HFFc6 (cell line): Measurements from ENCODE around the gene PHACTR1. TPM values are rescaled to one million over a fixed set of nuclear protein-coding genes. Genes with fewer than 3 reads are reported as not detected.

Experiments
- DNase-seq: peaks from one replicate; pipeline ENCODE4 v3.0.0-alpha.2; 2018
- H3K27ac Mint-ChIP-seq: 2 replicates; pipeline ENCODE4 v1.8.0; 2020; ENCODE audit warnings: mild to moderate bottlenecking, mixed read lengths
- H3K27me3 Mint-ChIP-seq: 2 replicates; pipeline ENCODE4 v1.8.0; 2021; ENCODE audit warnings: mild to moderate bottlenecking, moderate library complexity, mixed read lengths; ENCODE audit not compliant: insufficient read depth
- H3K36me3 Mint-ChIP-seq: 2 replicates; pipeline ENCODE4 v1.8.0; 2021; ENCODE audit warnings: low read depth, mixed read lengths
- H3K4me1 Mint-ChIP-seq: 2 replicates; pipeline ENCODE4 v1.8.0; 2020; ENCODE audit warnings: low read depth, mixed read lengths
- H3K4me3 Mint-ChIP-seq: 2 replicates; pipeline ENCODE4 v1.8.0; 2020; ENCODE audit warnings: mild to moderate bottlenecking, moderate library complexity, mixed read lengths
- H3K9me3 Mint-ChIP-seq: 2 replicates; pipeline ENCODE4 v1.8.0; 2020; ENCODE audit warnings: mild to moderate bottlenecking, mixed read lengths
- CTCF ChIP-seq: fragments of 200-600 bp; sonication (generic); IDR thresholded peaks from 2 replicates; pipeline ENCODE4 v1.5.0; 2021; ENCODE audit warnings: antibody characterized with exemption, mild to moderate bottlenecking
- total RNA-seq, 6 experiments: library from RNA; stranded (reverse); fragmentation: NEBNext Ultra II Directional; extraction: Animal tissue kit (Norgen Biotek cat#: 25700); gene quantifications; 2 replicates in 1 of 6; 3 replicates in 5 of 6; pipeline ENCODE4 v1.2.3, GENCODE V29; 2021

PHACTR1 gene
- total RNA-seq, 6 experiments from 2014 or later = 2.5 to 4.7 (median 3.9) TPM

GRCh38 chr6:13038315-13038714 lies 321.7 kb downstream of the PHACTR1 start:
- H3K9me3 Mint-ChIP-seq = no peaks in the 10 kb centered on the region
- no peak overlapping the region for H3K27ac Mint-ChIP-seq
- TF ChIP-seq CTCF = no peak
- no peaks in the 10 kb centered on the region for H3K4me1 Mint-ChIP-seq
- H3K4me3 Mint-ChIP-seq = no peak overlapping the region
- H3K27me3 Mint-ChIP-seq = no peaks in the 10 kb centered on the region
- no peak for DNase-seq
- no peaks in the 10 kb centered on the region for H3K36me3 Mint-ChIP-seq

- Mint-ChIP-seq H3K4me3 (no peak overlapping the region), H3K36me3 (no peaks in the 10 kb centered on the region), H3K4me1 (no peaks in the 10 kb centered on the region), H3K27me3 (no peaks in the 10 kb centered on the region), H3K27ac (no peak overlapping the region), H3K9me3 (no peaks in the 10 kb centered on the region)
- DNase-seq = no peak
- no peak for TF ChIP-seq CTCF
These were observed 322.2 kb downstream of the PHACTR1 start for GRCh38 chr6:13038741-13039190.

GRCh38 chr6:13044390-13044789 lies 327.8 kb downstream of the PHACTR1 start:
- Mint-ChIP-seq H3K36me3 (no peaks in the 10 kb centered on the region), H3K4me3 (no peak overlapping the region), H3K4me1 (peaks cover 11% of the 10 kb centered on the region), H3K27me3 (peaks cover 2% of the 10 kb centered on the region; the same call in 1 of the 2 replicates), H3K9me3 (no peaks in the 10 kb centered on the region), H3K27ac (no peak overlapping the region)
- TF ChIP-seq CTCF = no peak
- no peak for DNase-seq

- peaks cover 2% of the 10 kb centered on the region; the same call in 1 of the 2 replicates for H3K27me3 Mint-ChIP-seq
- TF ChIP-seq CTCF = no peak
- H3K27ac Mint-ChIP-seq = no peak overlapping the region
- no peak for DNase-seq
- H3K36me3 Mint-ChIP-seq = no peaks in the 10 kb centered on the region
- peaks cover 11% of the 10 kb centered on the region for H3K4me1 Mint-ChIP-seq
- H3K9me3 Mint-ChIP-seq = no peaks in the 10 kb centered on the region
- no peak overlapping the region for H3K4me3 Mint-ChIP-seq
These were observed 328.3 kb downstream of the PHACTR1 start for GRCh38 chr6:13044896-13045295.

- no peaks in the 10 kb centered on the region for H3K36me3 Mint-ChIP-seq
- H3K9me3 Mint-ChIP-seq = no peaks in the 10 kb centered on the region
- DNase-seq = no peak
- peaks cover 3% of the 10 kb centered on the region for H3K27me3 Mint-ChIP-seq
- no peak for TF ChIP-seq CTCF
- no peak overlapping the region for H3K27ac Mint-ChIP-seq
- no peak overlapping the region for H3K4me3 Mint-ChIP-seq
- H3K4me1 Mint-ChIP-seq = peaks cover 11% of the 10 kb centered on the region
These were observed 329.1 kb downstream of the PHACTR1 start for GRCh38 chr6:13045676-13046075.

- no peak for DNase-seq
- no peak for TF ChIP-seq CTCF
- Mint-ChIP-seq H3K27me3 (peaks cover 4% of the 10 kb centered on the region), H3K4me3 (no peak overlapping the region), H3K4me1 (peaks cover 11% of the 10 kb centered on the region), H3K9me3 (no peaks in the 10 kb centered on the region), H3K27ac (no peak overlapping the region), H3K36me3 (no peaks in the 10 kb centered on the region)
These were observed 329.5 kb downstream of the PHACTR1 start for GRCh38 chr6:13046084-13046483.
